Mesenchymal stem cell (in vitro differentiated cells and primary cell): ENCODE measurements around the gene CALHM2.
A peak's percentile ranks its signal among the peaks of the same experiment; 100 is the strongest.

Source experiments
- DNase-seq: peaks from one replicate; pipeline ENCODE4 v3.0.0-alpha.2; 2013
- H2AFZ ChIP-seq: one replicate; pipeline ENCODE4 v1.6.1; 2013; ENCODE audit warnings: low read depth, mild to moderate bottlenecking, control low read depth, inconsistent platforms, low read length, moderate library complexity
- H2AK5ac ChIP-seq: 2 replicates; pipeline ENCODE4 v1.6.1; 2013; ENCODE audit warnings: low read length, moderate library complexity, mild to moderate bottlenecking, inconsistent platforms; ENCODE audit not compliant: severe bottlenecking
- H2BK120ac ChIP-seq: one replicate; pipeline ENCODE4 v1.6.1; 2013; ENCODE audit warnings: low read depth, mild to moderate bottlenecking, inconsistent platforms, low read length, moderate library complexity
- H2BK12ac ChIP-seq, 2 experiments: one replicate each; pipeline ENCODE4 v1.6.1; 2013; ENCODE audit warnings: inconsistent platforms in 2 of 2, low read length in 2 of 2, mild to moderate bottlenecking in 2 of 2, moderate library complexity in 2 of 2, control low read depth in 1 of 2
- H2BK15ac ChIP-seq: one replicate; pipeline ENCODE4 v1.6.1; 2013; ENCODE audit warnings: mild to moderate bottlenecking, low read depth, inconsistent platforms; ENCODE audit not compliant: poor library complexity, severe bottlenecking
- H2BK5ac ChIP-seq: 2 replicates; pipeline ENCODE4 v1.6.1; 2013; ENCODE audit warnings: low read depth, mild to moderate bottlenecking, low read length, control low read depth, inconsistent platforms; ENCODE audit not compliant: poor library complexity, severe bottlenecking
- H3K14ac ChIP-seq, 2 experiments: one replicate each; pipeline ENCODE4 v1.6.1; 2013; ENCODE audit warnings: inconsistent platforms in 2 of 2, low read length in 2 of 2, control low read depth in 1 of 2, mild to moderate bottlenecking in 1 of 2, moderate library complexity in 1 of 2
- H3K18ac ChIP-seq, 2 experiments: one replicate each; pipeline ENCODE4 v1.6.1; 2013; ENCODE audit warnings: inconsistent platforms in 2 of 2, low read length in 2 of 2, control low read depth in 1 of 2, low read depth in 1 of 2, mild to moderate bottlenecking in 1 of 2
- H3K23ac ChIP-seq, 2 experiments: one replicate each; pipeline ENCODE4 v1.6.1; 2013; ENCODE audit warnings: inconsistent platforms in 2 of 2, low read length in 2 of 2, mild to moderate bottlenecking in 2 of 2, moderate library complexity in 2 of 2, control low read depth in 1 of 2
- H3K27ac ChIP-seq: 2 replicates; pipeline ENCODE4 v1.5.1; 2013; ENCODE audit warnings: mild to moderate bottlenecking, moderate library complexity, low read length, control low read depth, inconsistent platforms; ENCODE audit not compliant: poor library complexity, severe bottlenecking
- H3K27me3 ChIP-seq, 2 experiments: 2 replicates each; pipeline versions ENCODE4 v1.6.1 to v1.7.0; 2013; ENCODE audit warnings: low read length in 2 of 2, mild to moderate bottlenecking in 2 of 2, moderate library complexity in 2 of 2, control low read depth in 1 of 2, inconsistent platforms in 1 of 2; ENCODE audit not compliant: control insufficient read depth in 1 of 2, insufficient read depth in 1 of 2
- H3K36me3 ChIP-seq, 2 experiments: 2 replicates each; pipeline versions ENCODE4 v1.6.1 to v1.7.0; 2013; ENCODE audit warnings: low read length in 2 of 2, control low read depth in 1 of 2, inconsistent platforms in 1 of 2, low read depth in 1 of 2, mild to moderate bottlenecking in 1 of 2; ENCODE audit not compliant: insufficient read depth in 2 of 2, control insufficient read depth in 1 of 2
- H3K4ac ChIP-seq, 2 experiments: one replicate each; pipeline ENCODE4 v1.6.1; 2013; ENCODE audit warnings: inconsistent platforms in 2 of 2, low read length in 2 of 2, mild to moderate bottlenecking in 2 of 2, moderate library complexity in 2 of 2, control low read depth in 1 of 2, low read depth in 1 of 2
- H3K4me1 ChIP-seq: 2 replicates; pipeline ENCODE4 v1.6.1; 2013; ENCODE audit warnings: low read depth, low read length, control low read depth; ENCODE audit not compliant: control insufficient read depth, insufficient read depth
- H3K4me2 ChIP-seq: 2 replicates; pipeline ENCODE4 v1.6.1; 2013; ENCODE audit warnings: low read length, mild to moderate bottlenecking, inconsistent platforms; ENCODE audit not compliant: poor library complexity, severe bottlenecking
- H3K4me3 ChIP-seq, 2 experiments: 2 replicates each; pipeline versions ENCODE4 v1.5.1 to v1.7.0; 2013; ENCODE audit warnings: low read length in 2 of 2, mild to moderate bottlenecking in 2 of 2, control low read depth in 1 of 2, low read depth in 1 of 2; ENCODE audit not compliant: insufficient read depth in 1 of 2
- H3K79me1 ChIP-seq: replicated peaks from 2 replicates; pipeline ENCODE4 v1.6.1; 2013; ENCODE audit warnings: mild to moderate bottlenecking, control low read depth, low read length, inconsistent platforms; ENCODE audit not compliant: poor library complexity, severe bottlenecking
- H3K9ac ChIP-seq: 2 replicates; pipeline ENCODE4 v1.7.0; 2013; ENCODE audit warnings: mild to moderate bottlenecking, low read length, moderate library complexity
- H3K9me3 ChIP-seq: 2 replicates; pipeline ENCODE4 v1.7.0; 2013; ENCODE audit warnings: mild to moderate bottlenecking, low read length; ENCODE audit not compliant: control insufficient read depth
- H4K8ac ChIP-seq: one replicate; pipeline ENCODE4 v1.6.1; 2013; ENCODE audit warnings: inconsistent platforms, mild to moderate bottlenecking, low read length, moderate library complexity
- H4K91ac ChIP-seq: one replicate; pipeline ENCODE4 v1.6.1; 2013; ENCODE audit warnings: mild to moderate bottlenecking, low read length, inconsistent platforms
- WGBS: methylation state at CpG from one replicate; pipeline ENCODE4 v1.1.7; 2013; ENCODE audit warnings: mixed read lengths; 5-methylcytosine and 5-hydroxymethylcytosine counted together

CALHM2 gene

GRCh38 chr10:103493916-103494877 is 42.0 kb upstream of the CALHM2 start:
- H3K18ac ChIP-seq, result peak overlapping the region; percentile 6 to 20
- peak overlapping the region in 1 of 2 experiments; percentile 16 for H3K23ac ChIP-seq
- no peak overlapping the region for H3K4ac ChIP-seq
- no peaks in the 10 kb centered on the region for H3K9me3 ChIP-seq
- peak overlapping the region in 1 of 2 experiments; percentile 23 for H3K14ac ChIP-seq
- no peak for DNase-seq
- peak overlapping the region; percentile 16 for H4K8ac ChIP-seq
- H2BK120ac ChIP-seq, result peak overlapping the region; percentile 71
- no peak overlapping the region for H2BK5ac ChIP-seq
- peaks cover 33% of the 10 kb centered on the region for H3K4me1 ChIP-seq
- peak overlapping the region; percentile 97 for H3K4me2 ChIP-seq
- no peak overlapping the region for H4K91ac ChIP-seq
- H3K4me3 ChIP-seq, result peak overlapping the region; percentile 59 to 67
- WGBS, result 1% methylated on average over 75 of the region's 92 CpGs
- no peaks in the 10 kb centered on the region for H3K36me3 ChIP-seq
- no peak overlapping the region for H3K27ac ChIP-seq
- H2AFZ ChIP-seq, result no peak overlapping the region
- no peak overlapping the region for H2BK12ac ChIP-seq
- peak overlapping the region; percentile 76 for H2BK15ac ChIP-seq
- no peak overlapping the region for H3K9ac ChIP-seq
- H2AK5ac ChIP-seq, result no peak overlapping the region
- H3K27me3 ChIP-seq, result peaks cover 53 to 60% of the 10 kb centered on the region in 2 experiments
- no peaks in the 10 kb centered on the region for H3K79me1 ChIP-seq

- H2BK5ac ChIP-seq, result no peak within 1 kb of the TSS
- H3K79me1 ChIP-seq, result no peaks in the 10 kb centered on the region
- no peak within 1 kb of the TSS for H3K9ac ChIP-seq
- H2AFZ ChIP-seq, result no peak within 1 kb of the TSS
- H2BK15ac ChIP-seq, result peak within 1 kb of the TSS; percentile 76
- peak within 1 kb of the TSS in 1 of 2 experiments; percentile 23 for H3K14ac ChIP-seq
- H2BK120ac ChIP-seq, result peak within 1 kb of the TSS; percentile 71
- H3K4ac ChIP-seq, result peak within 1 kb of the TSS; percentile 3 to 10
- no peak for DNase-seq
- H3K4me2 ChIP-seq, result peak within 1 kb of the TSS; percentile 97
- H4K8ac ChIP-seq, result peak within 1 kb of the TSS; percentile 16
- H4K91ac ChIP-seq, result peak within 1 kb of the TSS; percentile 54
- peak within 1 kb of the TSS; percentile 55 to 75 for H3K18ac ChIP-seq
- peak within 1 kb of the TSS; percentile 91 for H2AK5ac ChIP-seq
- WGBS, result 4% methylated on average over 31 of the region's 65 CpGs
- H3K23ac ChIP-seq, result peak within 1 kb of the TSS in 1 of 2 experiments; percentile 16
- peaks cover 33% of the 10 kb centered on the region for H3K4me1 ChIP-seq
- H3K9me3 ChIP-seq, result no peaks in the 10 kb centered on the region
- peaks cover 47 to 54% of the 10 kb centered on the region in 2 experiments for H3K27me3 ChIP-seq
- H3K36me3 ChIP-seq, result no peaks in the 10 kb centered on the region
- peak within 1 kb of the TSS; percentile 29 to 86 for H2BK12ac ChIP-seq
- peak within 1 kb of the TSS; percentile 59 to 67 for H3K4me3 ChIP-seq
- peak within 1 kb of the TSS; percentile 62 for H3K27ac ChIP-seq
These were observed 41.3 kb upstream of the CALHM2 start, which contains the start of gene NEURL1 for GRCh38 chr10:103493362-103493915. Gene NEURL1 (plus strand): TSS chr10:103493705. CDS start chr10:103494388, 683 bp downstream.

GRCh38 chr10:103492655-103493261 is 40.6 kb upstream of the CALHM2 start:
- DNase-seq, result no peak
- H3K14ac ChIP-seq, result no peak overlapping the region
- peaks cover 33% of the 10 kb centered on the region for H3K4me1 ChIP-seq
- 61% methylated on average over 5 of the region's 5 CpGs for WGBS
- peak overlapping the region; percentile 62 for H3K27ac ChIP-seq
- no peak overlapping the region for H4K8ac ChIP-seq
- H2BK5ac ChIP-seq, result no peak overlapping the region
- H3K9me3 ChIP-seq, result no peaks in the 10 kb centered on the region
- H3K4ac ChIP-seq, result peak overlapping the region; percentile 3 to 10
- H2BK15ac ChIP-seq, result peak overlapping the region; percentile 3
- H3K4me3 ChIP-seq, result no peak overlapping the region
- H3K23ac ChIP-seq, result no peak overlapping the region
- no peak overlapping the region for H3K9ac ChIP-seq
- H3K79me1 ChIP-seq, result no peaks in the 10 kb centered on the region
- peak overlapping the region; percentile 55 to 75 for H3K18ac ChIP-seq
- peaks cover 48 to 50% of the 10 kb centered on the region in 2 experiments for H3K27me3 ChIP-seq
- H2AFZ ChIP-seq, result no peak overlapping the region
- peak overlapping the region; percentile 59 for H2BK120ac ChIP-seq
- peak overlapping the region; percentile 29 to 86 for H2BK12ac ChIP-seq
- no peaks in the 10 kb centered on the region for H3K36me3 ChIP-seq
- H2AK5ac ChIP-seq, result peak overlapping the region; percentile 91
- H3K4me2 ChIP-seq, result no peak overlapping the region
- peak overlapping the region; percentile 54 for H4K91ac ChIP-seq
